ENCODE data around the gene CHCHD3.

DNA sequence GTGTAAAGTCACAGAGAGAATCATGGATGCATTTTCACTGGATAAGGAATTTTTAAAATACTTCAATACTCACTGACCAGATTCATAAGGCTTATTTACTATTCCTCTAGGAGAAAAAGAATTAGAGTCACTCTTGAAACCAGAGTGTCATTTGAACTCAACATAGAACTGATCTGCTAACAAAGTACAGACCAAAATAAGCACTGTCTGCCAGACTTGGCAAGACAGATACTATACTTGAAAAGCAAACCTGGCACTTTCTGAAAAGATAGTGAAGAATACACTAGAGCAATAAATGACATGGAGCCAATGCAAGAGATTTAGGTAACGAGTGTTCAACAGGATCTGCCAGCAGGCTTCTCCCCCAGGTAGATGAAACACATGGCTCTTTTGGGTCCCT lies 215.3 kb downstream of the CHCHD3 start:
- TF ChIP-seq GLIS3 (CRISPR knock-in tag; IDR thresholded peaks at IDR 0.05) (no peak), ZC3H10 (CRISPR knock-in tag; IDR thresholded peaks at IDR 0.05) (no peak), RARB (CRISPR knock-in tag; IDR thresholded peaks at IDR 0.05) (no peak), ZNF70 (CRISPR knock-in tag; IDR thresholded peaks at IDR 0.05) (no peak), ARNTL (CRISPR knock-in tag; IDR thresholded peaks at IDR 0.05; ENCODE audit: borderline replicate concordance, low read depth) (no peak), TCF4 (CRISPR knock-in tag; IDR thresholded peaks at IDR 0.05; ENCODE audit: borderline replicate concordance) (no peak), ISL1 (CRISPR knock-in tag; IDR thresholded peaks at IDR 0.05) (no peak), TOX (CRISPR knock-in tag; IDR thresholded peaks at IDR 0.05; ENCODE audit: borderline replicate concordance) (no peak), BACH2 (CRISPR knock-in tag; IDR thresholded peaks at IDR 0.05; ENCODE audit: borderline replicate concordance) (no peak), ZNF565 (CRISPR knock-in tag; conservative IDR thresholded peaks at IDR 0.05; ENCODE audit: low read depth) (no peak)
- TF ChIP-seq, protein P1, sequence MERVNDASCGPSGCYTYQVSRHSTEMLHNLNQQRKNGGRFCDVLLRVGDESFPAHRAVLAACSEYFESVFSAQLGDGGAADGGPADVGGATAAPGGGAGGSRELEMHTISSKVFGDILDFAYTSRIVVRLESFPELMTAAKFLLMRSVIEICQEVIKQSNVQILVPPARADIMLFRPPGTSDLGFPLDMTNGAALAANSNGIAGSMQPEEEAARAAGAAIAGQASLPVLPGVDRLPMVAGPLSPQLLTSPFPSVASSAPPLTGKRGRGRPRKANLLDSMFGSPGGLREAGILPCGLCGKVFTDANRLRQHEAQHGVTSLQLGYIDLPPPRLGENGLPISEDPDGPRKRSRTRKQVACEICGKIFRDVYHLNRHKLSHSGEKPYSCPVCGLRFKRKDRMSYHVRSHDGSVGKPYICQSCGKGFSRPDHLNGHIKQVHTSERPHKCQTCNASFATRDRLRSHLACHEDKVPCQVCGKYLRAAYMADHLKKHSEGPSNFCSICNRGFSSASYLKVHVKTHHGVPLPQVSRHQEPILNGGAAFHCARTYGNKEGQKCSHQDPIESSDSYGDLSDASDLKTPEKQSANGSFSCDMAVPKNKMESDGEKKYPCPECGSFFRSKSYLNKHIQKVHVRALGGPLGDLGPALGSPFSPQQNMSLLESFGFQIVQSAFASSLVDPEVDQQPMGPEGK (CRISPR knock-in tag; IDR thresholded peaks at IDR 0.05; ENCODE audit: borderline replicate concordance) = no peak
- TF ChIP-seq, protein P2, sequence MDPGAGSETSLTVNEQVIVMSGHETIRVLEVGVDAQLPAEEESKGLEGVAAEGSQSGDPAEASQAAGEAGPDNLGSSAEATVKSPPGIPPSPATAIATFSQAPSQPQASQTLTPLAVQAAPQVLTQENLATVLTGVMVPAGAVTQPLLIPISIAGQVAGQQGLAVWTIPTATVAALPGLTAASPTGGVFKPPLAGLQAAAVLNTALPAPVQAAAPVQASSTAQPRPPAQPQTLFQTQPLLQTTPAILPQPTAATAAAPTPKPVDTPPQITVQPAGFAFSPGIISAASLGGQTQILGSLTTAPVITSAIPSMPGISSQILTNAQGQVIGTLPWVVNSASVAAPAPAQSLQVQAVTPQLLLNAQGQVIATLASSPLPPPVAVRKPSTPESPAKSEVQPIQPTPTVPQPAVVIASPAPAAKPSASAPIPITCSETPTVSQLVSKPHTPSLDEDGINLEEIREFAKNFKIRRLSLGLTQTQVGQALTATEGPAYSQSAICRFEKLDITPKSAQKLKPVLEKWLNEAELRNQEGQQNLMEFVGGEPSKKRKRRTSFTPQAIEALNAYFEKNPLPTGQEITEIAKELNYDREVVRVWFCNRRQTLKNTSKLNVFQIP (CRISPR knock-in tag; IDR thresholded peaks at IDR 0.05; ENCODE audit: borderline replicate concordance, low read depth) = no peak
- TF ChIP-seq, protein P3, sequence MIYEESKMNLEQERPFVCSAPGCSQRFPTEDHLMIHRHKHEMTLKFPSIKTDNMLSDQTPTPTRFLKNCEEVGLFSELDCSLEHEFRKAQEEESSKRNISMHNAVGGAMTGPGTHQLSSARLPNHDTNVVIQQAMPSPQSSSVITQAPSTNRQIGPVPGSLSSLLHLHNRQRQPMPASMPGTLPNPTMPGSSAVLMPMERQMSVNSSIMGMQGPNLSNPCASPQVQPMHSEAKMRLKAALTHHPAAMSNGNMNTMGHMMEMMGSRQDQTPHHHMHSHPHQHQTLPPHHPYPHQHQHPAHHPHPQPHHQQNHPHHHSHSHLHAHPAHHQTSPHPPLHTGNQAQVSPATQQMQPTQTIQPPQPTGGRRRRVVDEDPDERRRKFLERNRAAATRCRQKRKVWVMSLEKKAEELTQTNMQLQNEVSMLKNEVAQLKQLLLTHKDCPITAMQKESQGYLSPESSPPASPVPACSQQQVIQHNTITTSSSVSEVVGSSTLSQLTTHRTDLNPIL (CRISPR knock-in tag; IDR thresholded peaks at IDR 0.05; ENCODE audit: low read depth) = no peak

Measured in SK-N-SH treated with all-trans-retinoic acid at 6 μM for 48 hours (cell line).